SK-N-MC (cell line): ENCODE measurements around the gene GZF1.

Experiments used
- EZH2 ChIP-seq: fragments of 200-600 bp; sonication (generic); IDR thresholded peaks from one replicate; pipeline ENCODE4 v1.6.1; 2017; ENCODE audit warnings: antibody characterized with exemption
- FOXP2 ChIP-seq: optimal IDR thresholded peaks from 2 replicates; pipeline ENCODE3; 2011; ENCODE audit warnings: mild to moderate bottlenecking, moderate library complexity; ENCODE audit not compliant: insufficient read depth; ENCODE audit errors: extremely low read length, control extremely low read depth
- POLR2AphosphoS5 ChIP-seq: IDR thresholded peaks from 2 replicates; pipeline ENCODE4 v1.6.1; 2012; ENCODE audit warnings: mild to moderate bottlenecking, low read depth, low read length, borderline replicate concordance

DNA sequence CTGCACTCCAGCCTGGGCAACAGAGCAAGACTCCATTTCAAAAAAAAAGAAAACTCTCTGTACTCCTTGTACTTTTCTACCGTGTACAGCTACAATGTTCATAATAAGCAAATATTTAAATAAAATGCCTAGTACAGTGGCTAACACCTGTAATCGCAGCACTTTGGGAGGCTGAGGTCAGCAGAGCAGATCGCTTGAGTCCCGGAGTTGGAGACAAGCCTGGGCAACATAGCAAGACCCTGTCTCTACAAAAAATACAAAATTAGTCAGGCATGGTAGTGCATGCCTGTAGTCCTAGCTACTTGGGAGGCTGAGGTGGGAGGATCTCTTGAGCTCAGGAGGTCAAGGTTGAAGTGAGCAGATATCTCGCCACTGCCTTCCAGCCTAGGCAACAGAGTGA is 53.6 kb downstream of the GZF1 start:
- no peak for TF ChIP-seq EZH2
- TF ChIP-seq FOXP2: no peak
- TF ChIP-seq POLR2AphosphoS5: no peak
